Kasumi-1 (cell line): ENCODE results near the gene TMA7B.
A peak's percentile ranks its signal among the peaks of the same experiment; 100 is the strongest.

Experiments used
- DNase-seq, 2 experiments: peaks; one replicate each; lab custom pipeline; 2025; lab: John Stamatoyannopoulos, UW

Gene TMA7B

DNA sequence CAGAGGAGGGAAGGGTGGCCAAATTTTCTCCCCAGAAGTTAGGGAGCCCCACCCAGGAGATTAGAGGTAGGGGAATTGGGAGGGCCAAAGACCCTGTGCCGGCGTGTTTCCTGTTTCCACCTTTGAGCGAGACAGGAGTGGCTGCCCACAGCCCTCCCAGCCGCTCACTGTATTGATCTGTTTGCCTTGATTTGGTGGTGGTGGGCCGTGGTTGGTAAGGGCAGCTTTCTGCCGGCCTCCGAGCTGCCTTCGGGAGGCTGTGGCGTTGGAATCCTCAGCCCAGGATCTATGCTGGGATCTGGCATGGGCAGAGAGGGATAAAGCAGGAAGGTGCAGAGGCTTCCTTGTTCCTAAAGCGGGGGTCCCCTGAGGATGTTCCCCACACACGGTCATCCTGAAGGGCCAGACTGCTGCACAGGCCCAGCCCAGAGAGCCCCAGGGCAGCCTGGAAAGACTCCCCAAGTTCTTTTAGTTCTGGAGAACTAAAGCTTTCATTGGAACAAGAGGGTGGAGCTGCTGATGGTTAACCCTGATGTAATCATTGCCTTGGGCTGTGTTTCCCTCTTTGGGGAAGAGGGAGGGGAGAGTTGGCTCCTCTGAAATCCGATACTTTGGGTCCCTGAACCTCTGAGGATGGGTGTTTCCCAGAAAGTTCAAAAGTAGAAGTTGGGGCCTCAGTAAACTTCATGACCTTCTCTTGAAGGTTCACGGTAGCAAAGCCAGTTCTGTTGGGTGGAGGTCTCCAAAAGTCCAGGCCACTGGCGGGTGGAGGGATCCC lies 41.8 kb downstream of the TMA7B start:
- no peak for DNase-seq

DNA sequence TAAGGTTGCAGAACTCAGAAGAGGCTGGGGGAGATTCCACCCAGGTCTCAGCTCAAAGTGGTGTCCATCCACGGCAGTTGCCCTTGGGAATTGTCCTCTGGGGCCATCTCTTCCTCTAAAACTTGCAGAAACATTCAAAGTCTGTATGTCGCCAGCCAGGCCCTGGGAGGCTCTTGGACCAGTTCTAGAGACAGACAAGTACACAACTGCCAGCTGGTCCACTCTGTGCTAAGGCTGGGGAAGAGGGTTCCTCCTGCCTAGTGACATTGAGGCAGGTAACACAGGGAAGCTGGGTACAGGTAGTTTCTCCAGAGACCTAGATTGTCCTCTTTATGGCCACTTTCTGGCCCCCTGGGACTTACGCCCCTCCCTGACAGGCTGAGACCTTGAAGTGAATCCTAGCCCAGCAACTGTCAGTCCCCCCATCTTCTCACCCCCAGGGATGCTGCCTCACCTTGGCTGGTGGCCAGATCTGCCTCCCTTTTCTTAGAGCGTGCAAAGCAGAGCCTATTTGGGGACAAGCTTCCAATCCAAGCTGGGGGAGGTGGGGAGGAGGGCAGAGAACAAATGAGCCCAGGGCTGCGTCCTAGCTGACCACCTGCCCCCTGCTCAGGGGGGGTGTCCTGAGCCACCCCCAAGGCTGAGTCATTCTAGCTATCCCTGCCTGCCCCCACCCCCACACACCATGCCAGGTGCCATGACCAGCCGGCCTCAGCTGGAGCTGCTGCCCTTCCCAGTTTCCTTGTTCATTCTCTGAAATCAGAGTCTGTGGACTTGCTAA lies 42.9 kb downstream of the TMA7B start:
- no peak for DNase-seq

DNA sequence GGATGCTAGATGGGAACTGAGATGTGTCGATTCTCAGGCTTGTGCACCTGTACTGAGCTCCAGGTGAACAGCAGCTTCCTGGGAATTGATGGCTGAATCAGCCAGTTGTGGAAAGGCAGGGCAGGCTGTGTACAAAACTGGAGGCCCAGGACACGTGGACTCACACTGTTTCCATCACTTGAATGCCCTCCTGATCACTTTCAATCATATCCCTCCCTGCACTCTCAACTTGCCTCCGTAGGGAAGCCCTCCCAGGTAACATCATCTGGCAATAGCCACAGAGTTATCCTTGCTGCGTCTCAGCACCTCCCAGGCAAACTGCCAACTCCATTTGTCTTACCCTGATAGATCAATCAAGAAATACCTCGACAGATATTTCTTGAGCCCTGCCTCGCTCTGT lies 44.6 kb downstream of the TMA7B start:
- DNase-seq = no peak

DNA sequence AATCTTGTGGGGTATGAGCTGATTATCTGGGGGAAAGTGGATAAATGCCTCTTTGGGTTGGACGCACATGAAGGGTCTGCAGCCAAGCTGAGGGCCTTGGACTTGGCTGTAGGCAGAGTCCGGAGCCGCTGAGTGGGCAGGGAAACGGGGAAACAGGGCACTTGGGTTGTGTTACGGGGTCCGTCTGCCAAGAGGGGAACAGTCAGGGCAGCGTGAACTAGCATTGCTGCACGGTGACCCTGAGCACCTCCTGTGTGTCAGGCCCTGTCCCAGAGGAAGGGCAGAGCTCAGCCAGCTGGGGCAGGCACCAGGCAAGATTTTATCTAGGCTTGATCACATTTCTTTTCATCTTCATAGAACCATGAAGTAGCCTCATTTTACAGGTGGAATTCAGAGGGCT lies 46.4 kb downstream of the TMA7B start:
- no peak for DNase-seq

DNA sequence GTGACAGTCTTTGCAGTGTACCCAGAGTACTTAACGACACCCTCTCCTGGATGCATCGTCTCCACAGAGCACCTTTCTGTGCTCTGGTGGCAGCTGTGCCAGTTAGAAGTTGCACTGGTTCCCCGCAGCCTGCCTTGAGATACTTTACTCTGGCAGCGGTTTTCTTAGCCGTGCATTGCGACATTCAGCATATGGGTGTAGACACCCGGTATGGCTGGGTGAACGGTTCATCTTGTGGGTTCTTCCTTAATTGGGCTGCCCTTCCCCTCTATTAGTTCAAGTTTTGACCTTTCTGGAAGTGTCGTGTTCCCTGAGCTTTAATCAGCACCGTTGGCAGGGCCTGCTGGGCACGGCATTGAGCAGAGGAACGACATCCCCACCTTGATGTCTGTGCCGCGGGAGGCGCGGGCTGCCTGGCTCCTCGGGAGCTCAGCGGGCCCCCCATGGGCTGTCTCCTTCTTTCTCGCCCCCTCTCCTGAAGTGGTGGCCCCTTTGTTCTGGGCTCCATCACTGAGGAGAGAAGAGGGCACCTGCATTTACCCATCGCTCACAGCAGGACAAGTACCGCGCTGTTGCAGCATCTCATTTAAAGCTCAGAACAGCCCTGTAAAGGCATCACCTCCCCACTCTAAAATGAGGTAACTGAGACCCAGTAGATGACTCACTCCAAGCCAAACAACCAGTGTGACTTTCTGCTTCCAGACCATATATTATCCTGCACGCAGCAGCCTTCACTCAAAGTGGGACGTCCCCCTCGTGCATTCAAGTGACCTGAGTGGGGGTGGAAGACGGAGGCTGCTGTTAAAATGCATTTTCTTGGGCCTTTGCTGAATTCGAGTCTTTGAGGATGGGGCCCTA lies 47.9 kb downstream of the TMA7B start:
- DNase-seq = peak; percentile 26 to 60

DNA sequence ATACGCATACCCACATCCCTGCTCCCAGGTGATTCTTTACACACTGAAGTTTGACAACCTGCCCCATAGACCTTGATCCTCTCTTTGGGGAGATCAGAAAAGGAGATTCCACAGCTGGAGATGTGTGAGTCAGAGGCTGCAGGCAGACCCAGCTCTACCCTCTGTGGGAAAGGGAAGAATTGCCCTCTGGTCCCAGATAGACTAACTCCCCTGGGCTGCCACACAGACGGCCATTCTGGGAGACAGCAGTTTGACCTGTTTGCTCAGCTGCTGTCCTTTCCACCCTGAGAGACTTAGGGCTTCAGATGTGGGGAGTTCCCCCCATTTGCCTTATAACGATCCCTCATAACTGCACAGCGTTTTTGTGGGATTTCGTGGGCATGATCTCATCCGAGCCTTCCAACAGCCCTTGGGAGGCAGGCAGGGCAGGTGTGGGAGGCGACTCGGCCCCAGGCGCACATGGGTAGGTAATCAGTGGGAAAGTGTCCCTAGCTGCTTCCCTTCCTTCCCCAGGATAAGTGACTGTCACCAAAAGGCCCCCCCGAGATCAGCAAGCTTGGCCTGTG lies 48.6 kb downstream of the TMA7B start:
- no peak for DNase-seq

DNA sequence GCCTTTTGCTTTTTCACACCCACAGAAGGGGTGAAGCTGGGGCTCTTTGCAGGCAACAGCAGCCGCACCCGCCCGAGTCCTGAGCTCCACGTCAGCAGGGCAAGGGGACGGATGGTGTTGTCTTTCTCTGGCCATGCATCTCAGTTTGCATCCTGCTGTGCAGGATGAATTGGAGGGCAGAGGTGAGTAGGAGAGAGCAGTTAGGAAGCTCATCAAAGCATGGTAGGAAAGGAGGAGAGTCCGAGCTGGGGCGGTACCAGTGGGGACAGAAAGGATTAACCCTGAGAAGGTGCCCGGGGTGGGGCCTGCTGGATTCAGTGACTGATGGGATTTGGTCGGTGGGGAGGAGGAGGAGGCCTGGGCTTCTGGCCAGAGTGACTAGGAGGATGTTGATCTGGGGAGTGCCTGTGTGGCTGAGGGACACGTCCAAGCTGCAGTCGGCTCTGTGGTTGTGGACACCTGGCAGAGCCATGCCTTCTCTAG lies 49.1 kb downstream of the TMA7B start:
- DNase-seq = no peak

DNA sequence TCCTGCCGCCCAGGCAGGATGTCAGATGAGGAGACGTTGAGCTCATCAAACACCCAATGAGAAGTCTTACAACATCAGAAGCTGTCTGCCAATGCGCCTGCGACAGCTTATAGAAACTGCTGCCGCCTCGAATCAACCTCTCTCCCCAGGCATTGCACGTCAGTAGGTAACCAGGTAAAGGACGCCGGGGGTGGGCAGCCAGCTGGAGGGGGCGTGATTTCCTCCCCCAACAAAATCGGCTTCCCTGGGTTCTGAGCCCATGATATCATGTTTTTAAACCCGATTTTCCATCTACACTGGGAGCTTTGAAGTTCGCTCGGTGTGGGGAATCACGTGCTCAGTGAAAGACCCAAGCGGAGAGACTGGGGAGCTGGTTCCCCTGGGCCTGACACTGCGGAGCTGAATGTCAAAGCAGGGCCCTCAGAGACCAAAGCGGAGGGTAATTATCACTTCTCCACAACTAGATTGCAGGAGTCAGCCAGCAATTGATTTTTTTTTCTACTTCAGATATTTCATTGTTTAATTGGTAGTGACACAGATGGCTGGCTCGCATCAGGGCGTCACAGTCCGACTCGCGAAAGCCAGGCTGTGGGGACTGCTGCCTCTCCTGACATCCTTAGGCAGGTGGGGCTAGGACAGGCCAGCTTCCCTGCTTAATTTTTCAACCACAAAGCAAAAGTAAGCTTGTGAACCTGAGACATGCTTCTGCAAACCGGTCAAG lies 49.9 kb downstream of the TMA7B start:
- no peak for DNase-seq

DNA sequence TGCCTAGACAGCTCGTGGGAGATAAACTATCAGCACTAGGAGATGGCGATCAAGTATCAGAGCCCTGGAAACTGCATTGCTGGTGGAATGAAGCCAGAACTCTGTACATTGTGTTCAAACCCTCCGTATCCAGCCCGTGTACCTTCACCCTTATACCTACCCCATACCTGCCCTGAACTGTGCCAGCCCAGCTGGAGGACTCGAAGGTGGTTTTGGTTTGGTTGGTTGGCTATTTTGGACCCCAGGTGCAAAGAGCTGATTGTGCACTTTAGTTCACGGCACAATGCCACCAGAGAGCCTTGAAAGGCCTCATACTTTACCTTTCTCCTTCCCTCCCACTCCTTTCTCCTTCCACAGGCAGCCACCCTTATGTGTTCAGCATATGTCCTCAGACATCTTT lies 50.5 kb downstream of the TMA7B start:
- no peak for DNase-seq
